ENCODE measurements around the gene ITGB5. TPM values are rescaled to one million over a fixed set of nuclear protein-coding genes. Genes with fewer than 3 reads are reported as not detected.

ITGB5 gene
- total RNA-seq, 1 experiment from 2014 or later, result 146 TPM

- Histone ChIP-seq H3K27me3 (ENCODE audit: insufficient read depth, low read length) (no peaks in the 10 kb centered on the region), H4K8ac (replicated peaks; ENCODE audit: insufficient read length, low read depth, low read length) (no peak overlapping the region), H4K91ac (ENCODE audit: insufficient read length, low read depth, low read length) (no peak overlapping the region), H3K23me2 (ENCODE audit: insufficient read length, low read depth, low read length, poor library complexity, severe bottlenecking) (no peaks in the 10 kb centered on the region), H3K4me2 (ENCODE audit: insufficient read depth, insufficient read length, low read length) (no peak overlapping the region), H3K4me1 (ENCODE audit: insufficient read depth, low read length) (no peaks in the 10 kb centered on the region), H3K18ac (ENCODE audit: insufficient read length, low read depth, low read length) (no peak overlapping the region), H2AK5ac (ENCODE audit: insufficient read length, low read length) (no peak overlapping the region), H3K23ac (ENCODE audit: insufficient read length, low read depth, low read length) (no peak overlapping the region), H2AFZ (ENCODE audit: low read length) (no peak overlapping the region), H3K27ac (ENCODE audit: insufficient read length, low read depth, low read length) (no peak overlapping the region), H3K9me3 (ENCODE audit: control insufficient read depth, low read depth, low read length) (no peaks in the 10 kb centered on the region), H3T11ph (ENCODE audit: low read length) (no peak overlapping the region), H3K79me2 (ENCODE audit: insufficient read depth, low read length) (no peaks in the 10 kb centered on the region), H2BK15ac (ENCODE audit: low read depth, low read length) (no peak overlapping the region), H2BK20ac (ENCODE audit: low read depth, low read length, poor library complexity, severe bottlenecking) (no peak overlapping the region), H3K4ac (ENCODE audit: low read depth, low read length) (no peak overlapping the region), H2BK5ac (ENCODE audit: insufficient read length, low read length) (no peak overlapping the region), H3K79me1 (ENCODE audit: insufficient read depth, low read depth, low read length, poor library complexity, severe bottlenecking) (no peaks in the 10 kb centered on the region), H3K56ac (ENCODE audit: insufficient read length, low read depth, low read length) (no peak overlapping the region), H4K5ac (ENCODE audit: insufficient read length, low read depth, low read length) (no peak overlapping the region), H2BK120ac (ENCODE audit: low read depth, low read length, poor library complexity, severe bottlenecking) (no peak overlapping the region), H2BK12ac (ENCODE audit: insufficient read length, low read depth, low read length) (no peak overlapping the region), H4K20me1 (ENCODE audit: control insufficient read depth, insufficient read depth, insufficient read length) (no peaks in the 10 kb centered on the region), H3K9ac (ENCODE audit: extremely low read depth, insufficient read length, low read length) (no peak overlapping the region), H3K14ac (ENCODE audit: insufficient read depth, low read length) (no peak overlapping the region)
- H3K36me3 Mint-ChIP-seq (ENCODE audit: insufficient read depth in 1 of 3, low read depth in 3 of 3), result peaks cover 26 to 48% (median 40%) of the 10 kb centered on the region in 3 experiments
- WGBS (ENCODE audit: extremely low coverage, insufficient read length, low lambda C conversion rate), result no CpG with 5 or more reads among the region's 6 CpGs
- no peak overlapping the region; a peak in 2 of 7 replicates for H3K27ac Mint-ChIP-seq
- TF ChIP-seq CTCF (conservative IDR thresholded peaks at IDR 0.05), result no peak
- DNase-seq, result no peak
- no peak overlapping the region for H3K4me3 Mint-ChIP-seq
- H3K27me3 Mint-ChIP-seq (ENCODE audit: low read depth), result no peaks in the 10 kb centered on the region
- H3K9me3 Mint-ChIP-seq, result no peaks in the 10 kb centered on the region
- H3K4me1 Mint-ChIP-seq, result peaks cover 21 to 24% of the 10 kb centered on the region in 2 experiments
These were observed 125.1 kb downstream of the ITGB5 start for GRCh38 chr3:124761935-124762660.
